ENCODE measurements around the gene TRIM41. TPM values are rescaled to one million over a fixed set of nuclear protein-coding genes. Genes with fewer than 3 reads are reported as not detected.

TRIM41 gene
- total and polyA plus RNA-seq, 9 of the 15 experiments (the other 6 are each of a cell fraction or from before 2014, with no cell fraction given) = 1.8 to 47.6 (median 20.9) TPM

- TF ChIP-seq PML (IDR thresholded peaks at IDR 0.05; ENCODE audit: low read length) (no peak), SMAD3 (CRISPR knock-in tag; conservative IDR thresholded peaks at IDR 0.05) (no peak), PHB (CRISPR knock-in tag; IDR thresholded peaks at IDR 0.05) (no peak), CBX3 (IDR thresholded peaks at IDR 0.05; ENCODE audit: borderline replicate concordance in 1 of 2, low read length in 2 of 2) (no peak), SRSF9 (IDR thresholded peaks at IDR 0.05; ENCODE audit: borderline replicate concordance, low read depth, low read length) (no peak), MCM5 (IDR thresholded peaks at IDR 0.05; ENCODE audit: low read depth) (no peak), TFAM (CRISPR knock-in tag; conservative IDR thresholded peaks at IDR 0.05) (no peak), TBP (optimal IDR thresholded peaks at IDR 0.05; ENCODE audit: low read depth, low read length) (peak; percentile 98), E2F3 (CRISPR knock-in tag; IDR thresholded peaks at IDR 0.05) (no peak), SP2 (IDR thresholded peaks at IDR 0.05; ENCODE audit: extremely low read depth, low read depth, low read length, poor library complexity, severe bottlenecking) (no peak), TRIM24 (IDR thresholded peaks at IDR 0.05) (no peak), HDAC2 (IDR thresholded peaks at IDR 0.05) (no peak), TFE3 (CRISPR knock-in tag; IDR thresholded peaks at IDR 0.05) (no peak), ZNF146 (CRISPR knock-in tag; IDR thresholded peaks at IDR 0.05; ENCODE audit: unreplicated experiment) (no peak), SP1 (CRISPR knock-in tag; IDR thresholded peaks at IDR 0.05) (peak; percentile 70; the same call in 1 of the 2 replicates), ZNF280A (IDR thresholded peaks at IDR 0.05; ENCODE audit: low read depth, partially characterized antibody) (no peak), ELF2 (CRISPR knock-in tag; IDR thresholded peaks at IDR 0.05) (no peak), HMG20A (CRISPR knock-in tag; conservative IDR thresholded peaks at IDR 0.05) (no peak), HDAC8 (tag; IDR thresholded peaks at IDR 0.05) (no peak)
- TF ChIP-seq, protein P1, sequence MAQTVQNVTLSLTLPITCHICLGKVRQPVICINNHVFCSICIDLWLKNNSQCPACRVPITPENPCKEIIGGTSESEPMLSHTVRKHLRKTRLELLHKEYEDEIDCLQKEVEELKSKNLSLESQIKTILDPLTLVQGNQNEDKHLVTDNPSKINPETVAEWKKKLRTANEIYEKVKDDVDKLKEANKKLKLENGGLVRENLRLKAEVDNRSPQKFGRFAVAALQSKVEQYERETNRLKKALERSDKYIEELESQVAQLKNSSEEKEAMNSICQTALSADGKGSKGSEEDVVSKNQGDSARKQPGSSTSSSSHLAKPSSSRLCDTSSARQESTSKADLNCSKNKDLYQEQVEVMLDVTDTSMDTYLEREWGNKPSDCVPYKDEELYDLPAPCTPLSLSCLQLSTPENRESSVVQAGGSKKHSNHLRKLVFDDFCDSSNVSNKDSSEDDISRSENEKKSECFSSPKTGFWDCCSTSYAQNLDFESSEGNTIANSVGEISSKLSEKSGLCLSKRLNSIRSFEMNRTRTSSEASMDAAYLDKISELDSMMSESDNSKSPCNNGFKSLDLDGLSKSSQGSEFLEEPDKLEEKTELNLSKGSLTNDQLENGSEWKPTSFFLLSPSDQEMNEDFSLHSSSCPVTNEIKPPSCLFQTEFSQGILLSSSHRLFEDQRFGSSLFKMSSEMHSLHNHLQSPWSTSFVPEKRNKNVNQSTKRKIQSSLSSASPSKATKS (CRISPR knock-in tag; IDR thresholded peaks at IDR 0.05) = no peak
Measured at GRCh38 chr5:181188700-181189362, 34.2 kb upstream of the TRIM41 start (continued).

Data from K562 (cell line).